GM21447 (cell line): ENCODE results near the gene TJP1.
"Not testable (repeated sequence)": the region's sequence is repeated elsewhere in the genome, so short reads cannot be mapped to it uniquely, and the experiment has no call there.

Experiments used
- ATAC-seq: cut with Tn5 transposase; IDR thresholded peaks from one replicate; pipeline ENCODE4 v1.9.1; 2021; ENCODE audit not compliant: unreplicated experiment

The TJP1 gene

GRCh38 chr15:29685156-29686078, 136.9 kb downstream of the TJP1 start:
- ATAC-seq: no peak

GRCh38 chr15:29682781-29683180, 139.5 kb downstream of the TJP1 start:
- no peak for ATAC-seq

GRCh38 chr15:29682361-29682760, 139.9 kb downstream of the TJP1 start:
- ATAC-seq: no peak

DNA sequence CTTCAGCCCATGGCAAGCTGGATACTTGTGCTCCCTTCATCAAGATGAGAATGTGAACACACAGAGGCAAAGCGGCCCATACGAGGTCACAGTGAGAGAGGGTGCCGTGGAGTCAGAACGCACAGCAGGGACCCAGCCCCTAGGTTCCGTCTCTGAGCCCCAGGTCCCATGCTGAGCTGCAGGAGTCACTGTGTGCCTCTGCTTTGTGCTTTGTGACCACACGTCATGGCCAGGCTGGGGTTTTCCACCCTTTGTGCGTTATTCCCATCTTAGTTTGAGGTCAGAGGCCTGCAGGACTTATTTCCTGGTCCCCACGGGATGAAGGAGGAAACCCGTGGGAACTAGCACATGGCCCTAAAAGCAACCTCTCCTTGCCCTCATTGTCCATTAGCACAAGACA, 140.3 kb downstream of the TJP1 start:
- no peak for ATAC-seq

DNA sequence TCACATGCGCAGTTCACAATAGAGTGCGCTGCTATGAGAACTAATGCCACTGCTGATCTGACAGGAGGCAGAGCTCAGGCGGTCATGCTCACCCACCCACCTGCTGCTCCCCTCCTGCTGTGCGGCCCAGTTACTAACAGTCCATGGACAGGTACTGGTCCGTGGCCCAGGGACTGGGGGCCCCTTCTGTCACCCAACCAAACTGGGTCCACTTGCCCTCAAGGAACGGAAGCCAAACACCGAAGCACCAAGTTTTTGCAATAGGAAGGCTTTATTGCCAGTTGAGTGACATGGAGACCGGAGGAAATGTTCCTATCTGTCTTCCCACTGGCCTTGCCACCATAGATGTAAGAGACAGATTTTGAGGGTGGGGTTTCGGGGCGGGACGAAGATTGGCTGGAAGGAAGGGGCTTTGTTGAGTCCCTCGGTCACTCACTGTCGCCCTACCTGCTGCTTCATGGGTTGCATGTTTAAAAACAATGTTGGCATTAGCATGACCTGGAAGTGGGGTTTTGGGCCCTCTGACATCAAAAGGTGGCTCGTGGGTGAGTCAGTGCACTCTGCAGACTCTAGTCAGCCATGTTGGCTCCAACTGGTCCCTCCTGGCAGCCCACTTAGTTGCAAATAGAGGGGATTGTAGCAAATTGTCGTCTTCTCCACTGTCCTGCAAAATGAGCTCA, 141.0 kb downstream of the TJP1 start:
- ATAC-seq: no peak

GRCh38 chr15:29680465-29681165, 141.7 kb downstream of the TJP1 start:
- ATAC-seq: no peak

- no peak for ATAC-seq
Measured at GRCh38 chr15:29678504-29679034, 143.7 kb downstream of the TJP1 start.

DNA sequence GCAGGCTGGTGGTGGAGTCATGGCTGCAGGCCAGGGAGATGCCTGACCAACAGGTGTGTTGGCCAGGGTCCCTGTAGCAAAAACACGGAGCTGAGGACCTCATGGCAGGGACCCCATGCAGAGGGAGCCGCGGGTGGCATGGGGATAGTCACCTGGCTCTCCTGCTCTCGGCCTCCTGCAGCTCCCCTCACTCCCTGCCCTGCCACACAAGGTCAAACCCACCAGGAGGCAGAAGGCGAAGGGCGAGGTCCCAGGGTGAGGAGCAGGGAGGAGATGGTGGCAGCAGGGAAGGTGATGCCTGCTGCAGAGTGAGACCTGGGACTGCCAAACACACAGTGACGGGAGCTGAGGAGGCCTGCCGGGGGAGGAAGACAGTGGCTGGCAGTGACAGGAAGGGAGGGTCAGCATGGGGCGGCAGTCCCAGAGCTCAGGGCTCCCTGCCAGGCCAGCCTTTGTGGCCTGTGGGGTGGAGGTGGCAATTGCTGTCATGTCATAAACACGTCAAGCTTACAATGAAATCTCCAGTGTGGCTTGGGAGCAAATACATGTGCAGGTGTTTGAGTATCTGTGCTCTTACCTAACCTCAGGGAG, 144.3 kb downstream of the TJP1 start:
- ATAC-seq: no peak

GRCh38 chr15:29677455-29677854, 144.8 kb downstream of the TJP1 start:
- ATAC-seq: no peak

GRCh38 chr15:29676961-29677402, 145.3 kb downstream of the TJP1 start:
- no peak for ATAC-seq

DNA sequence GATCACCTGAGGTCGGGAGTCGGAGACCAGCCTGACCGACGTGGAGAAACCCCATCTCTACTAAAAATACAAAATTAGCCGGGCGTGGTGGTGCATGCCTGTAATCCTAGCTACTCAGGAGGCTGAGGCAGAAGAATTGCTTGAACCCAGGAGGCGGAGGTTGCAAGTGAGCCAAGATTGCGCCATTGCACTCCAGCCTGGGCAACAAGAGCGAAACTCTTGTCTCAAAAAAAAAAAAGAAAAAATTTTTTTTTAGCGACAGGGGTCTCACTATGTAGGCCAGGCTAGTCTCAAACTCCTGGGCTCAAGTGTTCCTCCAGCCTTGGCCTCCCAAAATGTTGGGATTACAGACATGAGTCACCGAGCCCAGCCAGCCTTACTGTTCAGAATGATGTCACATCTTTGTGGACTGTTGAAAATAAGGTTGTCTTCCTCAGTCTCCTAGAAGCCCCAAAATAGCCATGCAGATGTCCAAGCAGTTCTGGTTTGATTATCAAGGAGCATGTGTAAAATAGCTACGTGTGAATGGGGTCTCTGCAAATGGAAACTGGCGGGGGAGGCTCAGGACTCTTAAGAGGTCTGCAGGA, 145.8 kb downstream of the TJP1 start:
- not testable (repeated sequence) for ATAC-seq

GRCh38 chr15:29675791-29676301, 146.4 kb downstream of the TJP1 start:
- ATAC-seq: no peak

- no peak for ATAC-seq
Measured at GRCh38 chr15:29674661-29675533, 147.4 kb downstream of the TJP1 start.

GRCh38 chr15:29672923-29673809, 149.1 kb downstream of the TJP1 start:
- ATAC-seq: no peak

DNA sequence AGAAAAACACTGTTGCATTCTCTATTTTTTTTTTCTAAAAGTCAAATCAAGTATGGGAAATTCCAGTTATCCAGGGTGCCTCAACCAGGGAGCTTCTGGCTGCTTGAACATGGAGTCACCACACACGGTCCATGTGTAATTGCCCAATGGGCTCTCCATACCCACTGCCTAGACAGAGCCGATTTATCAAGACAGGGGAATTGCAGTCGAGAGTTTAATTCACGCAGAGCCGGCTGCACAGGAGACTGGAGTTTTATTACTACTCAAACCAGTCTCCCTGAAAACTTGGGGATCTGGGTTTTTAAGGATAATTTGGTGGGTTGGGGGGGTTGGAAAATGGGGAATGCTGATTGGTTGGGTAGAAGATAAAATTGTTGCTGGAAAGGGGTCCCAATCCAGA, 149.8 kb downstream of the TJP1 start:
- ATAC-seq: no peak

DNA sequence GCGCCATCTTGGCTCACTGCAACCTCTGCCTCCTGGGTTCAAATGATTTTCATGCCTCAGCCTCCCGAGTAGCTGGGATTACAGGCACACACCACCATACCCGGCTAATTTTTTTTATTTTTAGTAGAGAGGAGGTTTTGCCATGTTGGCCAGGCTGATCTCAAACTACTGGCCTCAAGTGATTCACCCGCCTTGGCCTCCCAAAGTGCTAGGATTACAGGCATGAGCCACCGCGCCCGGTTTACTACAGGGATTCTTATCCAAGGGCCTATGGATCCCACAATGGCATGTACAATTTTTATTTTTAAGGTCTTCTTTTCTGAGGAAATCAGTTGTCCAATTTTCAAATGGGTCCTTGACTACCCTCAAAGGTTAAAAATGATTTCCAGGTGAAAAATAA, 150.2 kb downstream of the TJP1 start:
- not testable (repeated sequence) for ATAC-seq

DNA sequence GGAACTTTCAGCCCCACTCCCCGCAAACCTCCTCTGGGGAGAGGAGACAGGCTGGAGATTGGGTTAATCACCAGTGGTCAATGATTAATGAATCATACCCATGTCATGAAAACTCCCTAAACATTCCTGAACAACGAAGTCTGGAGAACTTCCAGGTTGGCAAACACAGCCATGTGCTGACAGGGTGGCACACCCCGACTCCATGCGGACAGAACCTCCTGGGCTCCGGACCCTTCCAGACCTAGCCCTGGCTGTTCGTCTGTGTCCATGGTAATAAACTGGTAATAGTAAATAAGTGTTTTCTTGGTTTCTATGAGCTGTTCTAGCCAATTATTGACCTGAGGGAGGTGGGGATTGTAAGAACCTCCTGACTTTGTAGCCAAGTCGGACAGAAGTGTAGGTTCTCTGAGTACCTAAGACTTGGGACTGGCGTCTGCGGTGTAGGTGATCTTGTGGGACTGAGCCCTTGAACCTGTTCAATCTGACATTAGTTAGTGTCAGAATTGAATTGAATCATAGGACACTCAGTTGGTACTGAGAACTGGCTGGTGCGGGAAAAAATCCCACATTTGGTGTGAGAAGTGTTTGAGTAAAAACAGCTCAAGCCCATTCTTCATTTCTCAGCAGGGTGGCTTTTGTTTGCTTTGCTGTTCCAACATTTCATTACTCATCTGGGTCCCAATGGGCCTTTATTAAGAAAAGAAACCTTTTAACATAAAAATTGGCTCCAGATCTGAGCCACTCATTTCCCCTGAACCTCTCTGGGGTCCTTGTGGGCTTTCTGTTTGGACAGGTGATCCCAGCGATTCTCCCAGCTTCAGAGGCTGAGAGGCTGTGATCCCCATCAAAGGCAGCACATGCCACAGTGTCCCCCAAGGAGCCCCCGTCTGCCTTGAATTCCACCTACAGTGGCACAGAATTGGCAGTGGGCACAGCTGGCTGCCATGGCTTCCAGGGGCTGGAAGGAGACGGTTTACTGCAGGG, 151.0 kb downstream of the TJP1 start:
- no peak for ATAC-seq
